ENCODE results near the gene SELENOH.

SELENOH gene

GRCh38 chr11:57762235-57762861 is 21.1 kb downstream of the SELENOH start:
- DNase-seq (ENCODE audit: low read depth), result no peak
- H3K4me3 ChIP-seq (ENCODE audit: control insufficient read depth, low read depth, low read length), result peak overlapping the region; percentile 96
- TF ChIP-seq CTCF (conservative IDR thresholded peaks at IDR 0.05; ENCODE audit: control insufficient read depth, insufficient read depth, low read depth, low read length), result no peak

GRCh38 chr11:57763568-57763967 is 22.3 kb downstream of the SELENOH start:
- peak; percentile 52 for TF ChIP-seq CTCF (conservative IDR thresholded peaks at IDR 0.05; ENCODE audit: control insufficient read depth, insufficient read depth, low read depth, low read length)
- H3K4me3 ChIP-seq (ENCODE audit: control insufficient read depth, low read depth, low read length), result peak overlapping the region; percentile 96

GRCh38 chr11:57764021-57764420 is 22.7 kb downstream of the SELENOH start:
- no peak for DNase-seq (ENCODE audit: low read depth)
- peak overlapping the region; percentile 96 for H3K4me3 ChIP-seq (ENCODE audit: control insufficient read depth, low read depth, low read length)
- TF ChIP-seq CTCF (conservative IDR thresholded peaks at IDR 0.05; ENCODE audit: control insufficient read depth, insufficient read depth, low read depth, low read length), result no peak

More at GRCh38 chr11:57763568-57763967, 22.3 kb downstream of the SELENOH start:
- peak; percentile 59 for DNase-seq (ENCODE audit: low read depth)

GRCh38 chr11:57764566-57764965 is 23.3 kb downstream of the SELENOH start:
- no peak for TF ChIP-seq CTCF (conservative IDR thresholded peaks at IDR 0.05; ENCODE audit: control insufficient read depth, insufficient read depth, low read depth, low read length)
- DNase-seq (ENCODE audit: low read depth), result no peak
- peak overlapping the region; percentile 5 for H3K4me3 ChIP-seq (ENCODE audit: control insufficient read depth, low read depth, low read length)

- no peak for TF ChIP-seq CTCF (conservative IDR thresholded peaks at IDR 0.05; ENCODE audit: control insufficient read depth, insufficient read depth, low read depth, low read length)
- DNase-seq (ENCODE audit: low read depth), result no peak
- no peak overlapping the region for H3K4me3 ChIP-seq (ENCODE audit: control insufficient read depth, low read depth, low read length)
Measured at GRCh38 chr11:57764972-57765371, 23.7 kb downstream of the SELENOH start.

- no peak for DNase-seq (ENCODE audit: low read depth)
- no peak for TF ChIP-seq CTCF (conservative IDR thresholded peaks at IDR 0.05; ENCODE audit: control insufficient read depth, insufficient read depth, low read depth, low read length)
Measured at GRCh38 chr11:57770793-57771192, 29.5 kb downstream of the SELENOH start.

GRCh38 chr11:57771365-57771764 is 30.1 kb downstream of the SELENOH start:
- no peak overlapping the region for H3K4me3 ChIP-seq (ENCODE audit: control insufficient read depth, low read depth, low read length)
- no peak for DNase-seq (ENCODE audit: low read depth)
- no peak for TF ChIP-seq CTCF (conservative IDR thresholded peaks at IDR 0.05; ENCODE audit: control insufficient read depth, insufficient read depth, low read depth, low read length)

More at GRCh38 chr11:57770793-57771192, 29.5 kb downstream of the SELENOH start:
- no peak overlapping the region for H3K4me3 ChIP-seq (ENCODE audit: control insufficient read depth, low read depth, low read length)
